Amniotic epithelial cell (primary cell): ENCODE measurements around the gene MVP.
"Not testable (repeated sequence)": the region's sequence is repeated elsewhere in the genome, so short reads cannot be mapped to it uniquely, and the experiment has no call there.

Experiments
- DNase-seq: peaks from one replicate; pipeline ENCODE4 v3.0.0-alpha.2; 2010; ENCODE audit warnings: low read depth

MVP gene

GRCh38 chr16:29875206-29875605 lies 54.9 kb downstream of the MVP start:
- DNase-seq = no peak

- no peak for DNase-seq
Measured at GRCh38 chr16:29876217-29876593, 55.9 kb downstream of the MVP start.

GRCh38 chr16:29876594-29877249 lies 56.5 kb downstream of the MVP start:
- no peak for DNase-seq

- peak; percentile 73 for DNase-seq
Measured at GRCh38 chr16:29877266-29877961, 57.2 kb downstream of the MVP start.

DNA sequence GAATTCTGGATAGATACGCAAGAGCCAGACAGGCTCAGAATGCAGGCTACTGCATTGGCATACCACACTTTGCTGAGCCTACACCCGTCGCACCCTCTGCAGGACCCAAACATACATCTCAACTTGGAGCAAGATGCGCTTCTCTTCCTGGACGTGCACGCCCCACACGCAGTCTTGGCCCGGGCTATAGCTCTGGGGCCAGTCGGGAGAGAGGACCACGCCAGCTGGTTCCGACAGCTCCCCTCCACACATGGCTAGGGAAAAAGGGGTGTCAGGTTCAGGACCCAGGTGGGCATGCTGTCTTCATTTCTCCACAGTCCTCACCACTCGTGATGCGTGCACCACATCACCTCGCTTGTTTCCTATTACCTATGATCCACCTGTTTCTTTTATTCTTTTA lies 57.9 kb downstream of the MVP start:
- no peak for DNase-seq

DNA sequence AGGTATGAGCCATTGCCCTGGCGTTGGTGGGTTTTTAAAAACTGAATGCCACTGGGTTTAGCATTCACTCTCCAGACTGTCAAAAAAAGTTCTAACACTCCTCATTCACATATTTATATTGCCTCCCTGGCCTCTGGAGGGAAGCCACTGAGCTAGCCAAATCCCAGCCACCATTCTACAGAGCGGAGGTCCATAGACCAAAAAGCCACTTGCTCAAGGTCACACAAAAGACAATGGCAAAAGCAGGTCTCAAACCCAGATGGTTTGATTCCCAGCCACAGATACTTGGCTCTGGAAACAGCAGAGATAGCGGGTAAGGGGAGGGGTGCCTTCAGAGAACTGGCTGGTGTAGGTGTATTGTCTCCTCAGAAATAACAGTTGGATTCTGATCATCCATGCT lies 60.8 kb downstream of the MVP start:
- DNase-seq = no peak

DNA sequence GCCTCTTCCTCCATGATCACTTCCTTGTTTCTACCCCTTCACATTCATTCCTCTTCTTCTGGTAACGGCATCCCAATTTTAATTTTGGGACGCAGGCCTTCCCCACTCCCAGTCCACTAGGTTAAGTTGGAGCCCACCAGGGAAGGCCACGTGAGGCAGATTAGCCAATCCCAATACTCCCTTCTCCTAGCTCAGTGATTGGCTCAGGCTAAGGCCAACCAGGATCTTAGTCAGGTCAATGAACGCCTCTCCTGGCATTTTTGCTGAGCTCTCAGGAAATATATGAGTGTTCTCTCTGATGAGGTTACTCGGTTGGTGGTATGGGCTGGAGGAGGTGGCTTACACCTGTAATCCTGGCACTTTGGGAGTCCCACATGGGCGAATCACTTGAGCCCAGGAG lies 63.7 kb downstream of the MVP start:
- DNase-seq = no peak

GRCh38 chr16:29889372-29889771 lies 69.1 kb downstream of the MVP start:
- DNase-seq = not testable (repeated sequence)

DNA sequence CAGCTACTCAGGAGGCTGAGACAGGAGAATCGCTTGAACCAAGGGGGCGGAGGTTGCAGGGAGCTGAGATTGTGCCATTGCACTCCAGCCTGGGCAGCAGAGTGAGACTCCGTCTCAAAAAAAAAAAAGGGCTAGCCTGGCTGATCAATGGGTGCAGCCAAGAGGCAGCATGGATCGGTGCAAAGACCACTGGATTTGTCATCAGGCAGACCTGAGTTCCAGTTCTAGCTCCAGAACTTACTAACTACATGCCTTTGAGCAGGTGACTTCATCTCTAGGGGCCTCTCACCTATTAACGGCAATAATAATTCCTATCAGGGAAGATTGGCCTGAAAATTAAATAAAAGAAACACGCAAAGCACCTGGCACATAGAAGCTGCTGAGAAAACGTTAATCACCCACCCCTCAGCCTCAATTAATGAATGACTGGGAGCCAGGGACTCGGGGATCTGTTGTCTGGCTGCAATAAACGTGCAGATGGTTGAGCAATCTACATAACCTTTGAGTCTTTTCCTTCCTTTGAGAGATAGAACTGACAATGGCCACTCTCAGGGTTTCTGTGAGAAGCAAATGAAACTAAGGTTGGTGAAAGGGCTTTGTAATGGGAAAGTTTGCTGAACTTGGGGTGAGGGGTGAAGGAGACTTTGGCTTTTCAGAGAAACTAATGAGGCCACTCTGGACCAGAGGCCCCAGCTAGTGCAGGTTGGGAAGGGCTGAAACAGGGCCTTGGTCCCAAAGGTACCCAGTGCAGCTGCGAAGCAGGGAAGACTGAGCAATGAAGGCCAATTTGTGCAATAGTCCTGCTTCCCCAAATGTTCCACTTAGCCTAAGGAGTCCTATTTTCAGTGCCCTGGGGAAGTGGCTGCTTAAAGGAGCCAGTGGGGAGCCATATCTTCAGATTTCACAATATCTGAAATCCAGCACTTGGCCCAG lies 71.5 kb downstream of the MVP start:
- DNase-seq = no peak

DNA sequence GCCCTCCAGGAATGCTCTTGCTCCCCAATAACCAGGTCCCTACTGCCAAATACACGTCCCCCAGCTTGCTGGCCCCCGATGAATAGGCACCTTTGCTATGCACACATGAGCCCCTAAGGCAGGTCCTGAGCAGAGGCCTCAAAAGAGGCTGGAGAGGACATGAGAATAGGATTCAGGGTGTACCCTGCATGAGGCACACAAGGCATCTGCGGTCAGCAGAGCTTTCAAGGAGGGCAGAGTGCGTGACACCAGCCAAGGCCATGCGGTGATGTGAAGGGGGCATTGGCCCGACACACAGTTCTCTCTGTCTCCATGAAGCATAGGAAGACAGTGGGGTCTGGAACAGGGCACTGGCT lies 72.2 kb downstream of the MVP start:
- no peak for DNase-seq

DNA sequence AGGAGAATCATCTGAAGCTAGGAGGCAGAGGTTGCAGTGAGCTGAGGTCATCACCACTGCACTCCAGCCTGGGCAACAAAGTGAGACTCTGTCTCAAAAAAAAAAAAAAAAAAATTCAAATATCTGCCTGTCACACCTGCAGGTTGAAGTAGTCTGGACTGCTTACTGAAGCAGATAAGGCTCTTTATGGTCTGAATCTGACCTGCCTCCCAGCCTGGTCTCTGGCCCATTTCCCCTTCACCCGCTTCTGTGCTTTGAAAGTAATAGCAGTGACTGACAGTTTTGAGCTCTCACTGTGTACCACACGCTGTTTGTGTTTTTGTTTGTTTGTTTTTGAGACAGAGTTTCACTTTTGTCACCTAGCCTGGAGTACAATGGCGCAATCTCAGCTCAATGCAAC lies 73.3 kb downstream of the MVP start:
- no peak for DNase-seq

DNA sequence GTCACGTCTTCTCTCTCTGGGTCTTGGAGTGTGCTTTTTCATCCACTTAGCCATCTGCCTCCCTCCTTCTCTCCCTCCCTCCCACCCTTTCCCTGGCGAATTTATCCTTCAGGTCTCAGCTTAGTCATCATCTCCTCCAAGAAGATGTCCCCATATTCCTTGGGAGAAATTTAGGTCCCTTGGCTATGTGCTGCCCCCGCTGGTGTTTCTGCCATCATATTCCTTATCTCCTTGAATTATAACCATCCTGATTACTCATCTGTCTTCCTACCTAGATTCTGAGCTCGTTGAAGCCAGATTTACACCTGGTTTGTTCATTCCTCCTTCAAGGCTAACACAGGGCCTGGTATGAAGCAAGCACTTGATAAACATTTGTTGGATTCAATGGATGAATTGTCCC lies 74.1 kb downstream of the MVP start:
- DNase-seq = no peak

DNA sequence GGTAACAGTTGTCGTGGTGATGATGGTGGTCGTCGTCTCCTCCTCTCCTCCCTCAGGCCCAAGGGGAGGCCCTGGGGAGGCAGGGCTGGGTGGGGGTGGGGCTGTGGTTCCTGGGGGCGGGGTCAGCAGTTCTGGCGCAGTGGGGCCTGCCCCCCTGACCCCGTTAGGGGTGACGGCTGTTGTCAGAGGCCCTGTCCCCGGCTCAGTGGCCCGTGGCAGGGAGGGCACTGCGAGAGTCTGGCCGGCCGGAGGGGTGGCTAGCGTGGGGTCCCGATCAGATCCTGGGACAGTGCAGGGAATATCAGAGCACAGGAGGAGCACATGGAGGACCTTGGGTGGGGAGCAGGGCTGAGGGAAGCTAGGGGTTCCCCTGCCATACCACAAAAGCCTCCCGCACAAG lies 76.6 kb downstream of the MVP start:
- DNase-seq = no peak

- no peak for DNase-seq
Measured at GRCh38 chr16:29897333-29897732, 77.1 kb downstream of the MVP start.
